NCI-H1092 treated with DMSO at 0.1 percent for 48 hours (cell line): Measurements from ENCODE around the gene RS1.

Source experiments
- DNase-seq: peaks from one replicate; lab custom pipeline; 2025; lab: John Stamatoyannopoulos, UW

The RS1 gene

DNA sequence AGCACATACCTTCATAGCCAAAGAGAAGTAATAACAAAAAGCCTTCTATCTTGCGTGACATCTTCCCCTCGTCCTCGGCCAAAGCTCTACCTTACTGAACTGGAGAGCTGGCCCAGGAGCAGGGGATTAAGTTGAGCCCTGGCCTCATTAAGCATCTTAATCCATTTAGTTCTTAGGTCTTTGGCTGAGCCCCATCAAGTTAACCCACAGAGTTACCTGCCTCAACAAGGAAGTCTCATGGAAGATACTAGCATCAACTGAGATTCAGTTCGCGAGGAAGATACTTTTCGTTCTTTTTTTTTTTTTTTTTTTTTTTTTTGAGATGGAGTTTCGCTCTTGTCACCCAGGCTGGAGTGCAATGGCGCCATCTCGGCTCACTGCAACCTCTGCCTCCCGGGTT is at the start of gene RS1:
Gene RS1 (minus strand): TSS at position 101 of the 400 bp plus-strand sequence. CDS start 40 bp downstream, at position 61.
- DNase-seq: no peak

DNA sequence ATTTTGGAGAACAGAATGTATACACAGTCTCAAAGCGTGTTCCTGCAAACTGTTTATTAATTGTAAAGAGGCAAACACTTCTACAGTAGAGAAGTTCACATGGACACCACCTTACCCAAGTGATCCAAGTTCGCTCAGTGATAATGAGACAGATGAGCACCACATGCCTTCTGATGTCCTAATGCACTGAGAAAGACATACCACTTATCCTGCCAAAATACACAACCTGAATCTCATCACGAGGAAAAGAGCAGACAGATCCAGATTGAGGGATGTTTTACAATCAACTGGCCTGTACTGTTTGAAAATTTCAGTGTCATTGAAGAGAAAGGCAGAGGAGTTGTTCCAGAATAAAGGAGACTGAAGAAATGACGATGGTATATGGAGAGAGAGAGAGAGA is 47.9 kb upstream of the RS1 start:
- no peak for DNase-seq

DNA sequence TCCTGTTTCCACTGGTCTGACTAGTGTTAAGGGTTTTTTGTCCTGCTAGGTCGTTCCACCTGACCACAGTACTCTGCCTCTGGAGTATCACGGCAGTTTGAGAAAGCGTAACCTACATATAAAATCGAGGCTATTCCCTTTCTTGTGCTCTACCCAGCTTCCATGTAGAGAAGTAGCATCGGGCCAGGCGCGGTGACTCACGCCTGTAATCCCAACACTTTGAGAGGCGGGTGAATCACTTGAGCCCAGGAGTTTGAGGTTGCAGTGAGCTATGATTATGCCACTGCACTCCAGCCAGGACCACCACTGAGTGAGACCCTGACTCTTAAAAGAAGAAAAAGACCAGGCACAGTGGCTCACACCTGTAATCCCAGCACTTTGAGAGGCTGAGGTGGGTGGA is 43.0 kb upstream of the RS1 start:
- DNase-seq: no peak

DNA sequence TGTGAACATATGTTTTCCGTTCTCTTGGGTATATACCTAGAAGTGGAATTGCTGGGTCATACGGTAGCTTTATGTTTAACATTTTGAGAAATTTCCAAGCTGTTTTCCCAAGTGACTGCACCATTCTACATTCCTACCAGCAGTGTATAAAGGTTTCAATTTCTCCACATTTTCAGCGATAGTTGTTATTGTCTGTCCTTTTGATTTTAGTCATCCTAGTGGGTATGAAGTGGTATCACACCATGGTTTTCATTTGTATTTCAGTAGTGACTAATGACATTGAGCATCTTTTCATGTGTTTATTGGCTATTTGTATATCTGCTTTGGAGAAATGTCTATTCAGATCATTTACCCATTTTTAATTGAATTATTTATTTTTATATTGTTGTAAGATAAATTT is 37.9 kb upstream of the RS1 start:
- DNase-seq: no peak

DNA sequence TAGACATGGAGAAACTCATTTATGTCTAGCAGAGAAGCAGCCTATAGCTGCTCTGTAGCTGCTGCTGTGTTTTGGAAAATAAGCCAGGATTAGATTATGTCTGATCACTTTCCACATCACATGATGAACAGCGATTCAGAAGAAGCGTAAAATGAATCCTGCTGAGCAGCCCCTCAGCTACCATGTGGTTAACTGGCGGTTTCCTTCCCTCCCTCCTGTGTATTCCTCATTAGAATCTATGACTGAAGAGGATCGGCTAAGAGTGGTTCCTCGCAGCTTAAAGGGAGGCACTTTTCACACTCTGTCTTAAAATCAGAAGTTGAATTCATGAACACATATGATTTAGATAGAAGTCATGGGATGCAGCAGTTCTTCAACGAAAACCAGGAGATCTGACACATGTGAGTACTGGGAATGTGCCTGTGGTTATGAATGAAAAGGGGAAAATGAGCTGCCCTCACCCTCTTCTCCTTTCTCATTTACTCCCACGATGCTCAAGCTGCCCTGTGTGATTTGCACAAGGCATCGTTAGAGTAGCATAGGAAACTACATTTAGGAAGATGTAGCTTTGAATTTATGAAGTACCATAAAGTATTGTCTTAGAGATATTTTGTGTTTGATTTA is 35.6 kb upstream of the RS1 start, which contains the start of gene PPEF1:
Gene PPEF1 (plus strand): TSS at position 220 of the 624 bp plus-strand sequence. CDS start 136 bp downstream, at position 356.
- DNase-seq: no peak

DNA sequence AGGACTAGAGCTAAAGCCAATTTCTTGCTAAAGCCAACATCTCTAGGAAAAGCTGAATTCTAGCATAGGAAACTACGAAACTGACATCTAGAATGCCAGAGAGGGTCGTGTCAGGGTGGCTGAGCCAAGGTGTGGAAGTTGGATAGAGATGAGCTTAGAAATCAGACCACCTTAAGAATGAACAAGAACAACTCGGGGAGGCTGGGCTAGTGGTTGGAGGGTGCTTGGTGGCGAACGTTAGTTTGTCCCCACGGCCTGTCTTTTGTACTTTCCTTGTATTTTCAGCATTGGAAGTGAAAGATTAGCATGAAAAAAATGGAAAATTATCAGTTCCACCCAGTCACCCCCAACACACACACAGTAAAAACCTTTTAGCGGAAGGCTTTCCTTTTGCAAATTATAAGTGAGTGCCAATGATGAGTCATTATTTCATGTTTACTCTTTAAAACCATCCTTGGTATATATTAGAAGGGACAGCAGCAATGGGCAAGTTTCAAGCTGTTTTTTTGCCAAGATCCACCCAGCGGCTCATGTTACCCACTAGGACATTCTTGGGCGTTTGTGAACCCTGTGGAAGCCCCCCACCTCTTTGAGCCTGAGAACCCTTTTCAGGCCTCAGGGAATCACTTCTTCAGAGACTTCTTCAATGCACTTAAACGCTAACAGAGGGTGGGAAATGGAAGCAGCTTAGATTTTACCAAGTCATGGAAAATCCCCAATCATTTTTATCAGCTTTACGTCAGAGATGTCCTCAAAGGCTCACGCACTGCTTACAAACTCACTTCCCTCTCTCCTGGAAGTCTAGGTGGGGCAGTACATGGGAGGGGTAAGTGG is 30.7 kb upstream of the RS1 start:
- DNase-seq: no peak

DNA sequence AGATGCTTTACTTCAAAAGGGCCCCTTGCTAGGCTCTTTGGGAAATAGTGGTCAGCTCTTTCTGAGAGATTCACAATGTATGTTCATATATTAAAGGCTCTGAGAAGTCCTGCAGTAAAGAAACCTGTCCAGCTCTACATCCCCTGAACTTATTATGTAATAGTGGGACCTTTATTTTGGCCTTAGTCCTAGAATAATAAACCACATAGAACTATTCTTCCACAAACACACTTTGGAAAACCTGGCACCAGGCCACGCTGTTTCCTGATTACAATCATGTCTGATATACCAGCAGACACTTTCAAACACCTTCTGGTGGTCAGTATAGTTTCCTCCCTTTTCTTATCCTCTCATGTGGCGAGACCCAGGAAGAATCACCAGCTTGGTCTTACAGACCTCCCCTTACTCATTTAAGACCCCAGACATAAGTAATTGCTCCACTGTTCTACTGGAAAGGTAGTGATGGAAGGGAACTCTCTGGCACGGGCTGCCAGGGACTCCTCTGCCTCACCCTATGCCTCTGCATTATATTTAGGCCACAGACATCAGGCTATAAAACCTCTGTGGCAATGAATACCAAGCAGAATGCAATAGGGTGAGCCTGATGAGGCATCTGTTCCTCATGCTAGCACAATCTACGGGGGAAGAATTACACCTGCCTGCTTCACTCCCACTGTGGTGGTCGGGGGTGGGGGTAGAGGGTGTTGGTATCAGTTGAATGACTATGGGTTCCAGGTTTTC is 29.9 kb upstream of the RS1 start:
- DNase-seq: no peak

DNA sequence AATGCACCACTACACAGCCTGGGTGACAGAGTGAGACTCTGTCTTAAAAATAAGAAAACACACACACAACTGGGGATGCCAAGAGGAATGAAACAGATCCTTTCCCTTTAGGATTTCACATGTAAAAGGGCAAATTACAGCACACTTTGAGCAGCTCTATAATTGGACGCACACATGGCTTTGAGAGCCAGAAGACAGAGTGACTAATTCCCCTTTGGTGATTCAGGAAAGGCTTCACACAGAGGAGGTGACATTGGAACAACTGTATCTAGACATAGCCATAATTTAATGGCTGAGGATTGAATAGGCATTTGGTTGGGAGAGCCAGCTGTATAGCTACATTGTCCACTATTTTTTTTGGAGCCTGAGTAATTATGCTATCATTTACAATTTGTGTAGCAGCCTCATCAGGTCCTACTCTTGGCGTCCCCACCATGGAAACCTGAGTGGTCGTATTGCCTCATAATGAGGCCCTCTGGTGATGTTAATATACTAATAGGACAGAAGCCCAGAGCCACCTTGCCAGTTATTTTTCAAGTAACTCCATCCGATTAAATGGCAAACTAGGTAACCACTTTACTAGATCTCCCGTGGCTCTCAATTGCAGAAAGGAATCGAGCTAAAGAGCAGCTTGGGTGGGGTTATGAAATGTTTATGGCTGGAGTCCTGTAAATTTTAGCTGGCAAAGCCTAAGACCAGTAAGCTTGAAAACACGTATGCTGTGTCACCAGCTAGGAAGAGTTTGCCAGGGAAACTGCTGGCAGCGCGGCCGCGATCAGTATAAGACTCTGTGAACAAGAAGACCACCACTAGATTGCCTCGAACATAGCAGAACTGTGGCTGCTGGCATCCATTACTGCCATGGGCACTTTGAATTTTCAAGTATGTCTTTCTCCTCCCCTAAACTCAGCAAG is 27.1 kb upstream of the RS1 start:
- peak; percentile 59 for DNase-seq

DNA sequence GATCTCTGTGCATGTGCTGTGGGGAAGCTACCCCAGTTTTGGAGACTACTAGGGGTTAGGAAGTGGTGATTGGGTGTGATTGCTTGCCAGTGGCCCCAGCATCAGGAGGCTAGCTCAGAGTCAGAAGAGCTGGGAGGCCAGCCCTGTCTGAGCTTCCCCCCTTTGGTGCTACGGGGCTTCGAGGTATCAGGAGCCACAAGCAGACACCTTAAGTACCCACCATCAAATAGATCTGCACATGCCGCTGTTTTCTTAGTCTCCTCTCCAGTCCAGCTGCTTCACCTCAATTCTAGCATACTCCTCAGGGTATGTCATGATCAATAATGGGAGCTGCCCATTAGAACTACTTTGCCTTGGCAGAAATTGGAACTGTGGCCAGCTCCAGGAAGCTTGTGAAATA is 24.7 kb upstream of the RS1 start:
- no peak for DNase-seq

DNA sequence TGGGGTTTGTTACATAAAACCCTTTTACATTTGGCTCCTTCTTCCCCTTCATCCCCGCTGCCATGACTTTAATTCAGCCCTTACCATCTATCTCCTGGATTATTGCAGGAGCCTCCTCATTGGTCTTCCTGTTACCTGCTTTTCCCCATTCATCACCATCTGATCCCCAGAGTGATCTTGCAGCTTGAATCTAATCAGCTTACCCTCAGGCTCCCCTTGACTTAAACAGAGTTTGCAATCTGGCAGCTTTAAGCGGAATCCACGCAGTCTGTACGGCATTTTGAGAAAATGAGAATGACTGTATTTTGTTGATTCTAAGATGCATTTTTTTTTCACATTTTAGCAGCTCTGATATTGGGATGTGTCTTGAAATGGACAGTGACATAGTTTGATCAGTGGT is 20.6 kb upstream of the RS1 start:
- no peak for DNase-seq

DNA sequence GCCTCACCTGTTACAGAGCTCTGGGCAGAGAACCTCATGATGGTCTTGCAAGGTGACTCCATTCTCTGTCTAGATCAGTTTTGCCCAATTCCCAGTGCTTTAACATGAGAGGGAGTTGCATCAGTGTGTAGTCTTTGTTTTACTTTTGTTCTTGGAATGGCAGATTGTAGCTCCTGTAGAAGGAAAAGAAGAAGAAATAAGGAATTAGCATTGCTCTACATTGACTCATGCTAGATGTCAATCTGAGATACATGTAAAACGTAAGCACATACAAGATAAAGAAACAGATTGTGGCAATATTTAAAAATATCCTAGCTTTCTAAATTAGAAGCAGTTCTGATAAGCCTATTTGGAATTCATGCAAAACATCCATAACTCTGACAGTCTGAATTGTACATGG is 19.5 kb upstream of the RS1 start:
- no peak for DNase-seq

DNA sequence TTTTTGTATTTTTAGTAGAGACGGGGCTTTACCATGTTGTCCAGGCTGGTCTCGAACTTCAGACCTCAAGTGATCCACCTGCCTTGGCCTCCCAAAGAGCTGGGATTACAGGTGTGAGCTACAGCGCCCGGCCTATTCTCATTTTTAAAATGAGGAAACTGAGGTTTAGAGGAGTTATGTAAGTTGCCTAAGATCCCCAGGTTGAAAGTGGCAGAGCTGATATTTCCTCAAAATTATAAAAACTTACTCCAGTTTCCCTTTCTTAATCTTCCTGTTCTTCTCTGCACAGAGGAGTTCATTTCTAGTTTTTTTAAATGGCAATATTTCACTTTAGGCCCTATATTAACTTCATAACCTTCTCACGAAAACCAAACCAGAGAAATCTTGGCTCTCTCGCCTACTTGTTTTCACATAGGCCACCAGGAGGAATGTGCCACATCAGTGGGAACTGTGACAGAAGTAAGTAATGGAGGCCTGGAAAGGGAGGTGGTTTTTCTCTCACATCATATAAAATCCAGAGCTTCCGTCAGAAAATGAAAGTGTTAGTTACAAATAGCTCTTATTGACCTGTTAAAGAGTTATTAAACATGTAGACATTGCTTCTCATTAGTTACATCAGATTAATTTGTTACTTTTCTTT is 16.1 kb upstream of the RS1 start:
- no peak for DNase-seq

DNA sequence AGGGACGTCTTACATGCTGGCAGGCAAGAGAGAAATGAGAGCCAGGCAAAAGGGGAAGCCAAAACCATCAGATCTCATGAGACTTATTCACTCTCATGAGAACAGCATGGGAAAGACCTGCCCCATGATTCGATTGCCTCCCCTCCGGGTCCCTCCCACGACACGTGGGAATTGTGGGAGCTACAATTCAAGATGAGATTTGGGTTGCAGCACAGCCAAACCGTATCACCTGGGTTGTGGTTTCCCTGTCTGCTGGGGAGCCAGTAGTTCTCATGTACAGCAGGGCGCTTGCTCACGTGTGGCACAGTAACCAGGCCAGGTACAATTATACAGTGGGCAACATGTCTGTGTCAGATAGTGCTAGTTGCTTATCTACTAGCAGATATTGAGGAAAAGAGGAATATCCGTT is 11.1 kb upstream of the RS1 start:
- no peak for DNase-seq

DNA sequence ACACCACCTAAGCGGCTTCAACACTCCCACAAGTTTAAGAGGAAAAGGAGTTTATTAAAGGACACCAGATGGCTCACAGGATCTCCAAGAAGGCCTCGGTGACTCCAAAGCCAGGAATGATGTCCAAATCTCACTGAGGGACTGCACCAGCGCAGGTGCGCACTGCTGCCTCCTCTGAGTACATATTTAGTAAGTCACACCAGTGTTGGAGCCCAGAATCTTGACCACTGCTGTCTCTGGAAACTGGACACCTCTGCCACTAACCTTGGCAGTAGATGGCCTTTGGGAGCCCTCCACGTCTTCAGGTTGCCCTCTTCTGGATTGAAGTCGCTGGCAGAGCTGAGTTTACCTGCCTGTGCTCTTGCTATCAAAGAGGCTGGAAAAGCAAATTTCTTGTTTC is 10.1 kb upstream of the RS1 start:
- no peak for DNase-seq

DNA sequence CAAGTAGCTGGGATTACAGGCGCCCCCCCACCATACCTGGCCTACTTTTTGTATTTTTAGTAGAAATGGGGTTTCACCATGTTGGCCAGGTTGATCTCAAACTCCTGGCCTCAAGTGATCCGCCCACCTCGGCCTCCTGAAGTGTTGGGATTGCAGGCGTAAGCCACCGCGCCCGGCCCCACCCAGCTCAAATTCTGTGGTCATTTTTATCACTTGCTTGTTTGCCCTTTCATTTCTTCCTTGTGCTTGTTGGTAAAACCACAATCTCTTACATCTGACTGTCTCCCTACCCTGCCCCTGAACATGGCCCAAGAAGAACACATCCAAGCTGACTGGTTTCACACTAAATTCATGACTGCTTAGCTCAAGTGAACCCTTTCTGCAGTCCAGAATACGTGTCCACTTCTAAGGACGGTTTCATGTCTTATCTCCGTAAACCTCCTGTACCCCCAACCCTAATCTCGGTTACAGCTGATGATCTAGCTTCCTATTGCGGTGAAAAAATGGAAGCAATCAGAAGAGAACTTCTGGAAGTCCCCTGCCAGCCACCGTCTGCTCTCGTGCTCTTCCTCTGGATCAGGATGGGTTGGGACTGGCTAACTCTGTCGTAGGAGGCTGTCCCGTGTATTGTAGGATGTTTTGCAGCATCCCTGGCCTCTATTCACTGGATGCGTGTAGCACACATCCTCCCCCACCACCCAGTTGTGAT is 5.4 kb upstream of the RS1 start:
- DNase-seq: no peak

DNA sequence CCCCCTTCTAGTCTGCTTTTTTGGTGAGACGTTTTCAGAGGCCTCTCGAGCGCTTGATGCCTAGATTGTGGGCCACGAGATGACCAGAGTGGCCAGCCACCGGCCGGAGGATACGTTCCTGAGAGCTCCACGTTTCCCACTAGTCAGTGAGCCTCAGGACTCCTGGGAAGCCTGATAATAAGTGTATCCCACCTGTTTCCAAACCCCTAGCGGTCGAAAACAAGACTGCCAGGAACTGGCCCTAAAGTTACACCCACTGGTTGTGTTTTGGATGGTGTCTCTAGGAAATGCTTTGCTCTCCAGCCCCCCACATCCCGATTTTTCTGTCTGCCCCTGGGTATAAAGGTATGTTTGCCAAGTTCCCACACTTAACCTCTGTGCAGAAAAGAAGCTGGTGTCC is 4.6 kb upstream of the RS1 start:
- peak; percentile 54 for DNase-seq

DNA sequence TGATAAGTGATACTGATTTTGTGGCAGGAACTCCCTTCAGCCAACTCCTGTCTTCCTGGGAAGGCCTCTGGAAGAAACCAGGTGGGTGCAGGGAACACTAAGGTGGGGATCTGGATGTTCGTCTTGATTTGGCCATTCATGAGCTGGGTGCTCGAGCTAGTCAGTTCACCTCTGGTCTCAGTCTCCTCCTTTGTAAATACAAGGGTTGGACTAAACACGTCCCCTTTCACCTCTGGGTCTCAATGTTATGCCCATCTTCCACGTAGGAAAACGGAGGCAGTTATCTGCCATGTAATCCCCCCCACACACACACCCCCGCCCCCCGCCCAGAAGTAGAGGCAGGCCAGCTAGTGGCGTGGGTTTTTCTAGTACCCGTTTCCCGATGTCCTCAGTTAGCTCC is 4.1 kb upstream of the RS1 start:
- peak; percentile 22 for DNase-seq

DNA sequence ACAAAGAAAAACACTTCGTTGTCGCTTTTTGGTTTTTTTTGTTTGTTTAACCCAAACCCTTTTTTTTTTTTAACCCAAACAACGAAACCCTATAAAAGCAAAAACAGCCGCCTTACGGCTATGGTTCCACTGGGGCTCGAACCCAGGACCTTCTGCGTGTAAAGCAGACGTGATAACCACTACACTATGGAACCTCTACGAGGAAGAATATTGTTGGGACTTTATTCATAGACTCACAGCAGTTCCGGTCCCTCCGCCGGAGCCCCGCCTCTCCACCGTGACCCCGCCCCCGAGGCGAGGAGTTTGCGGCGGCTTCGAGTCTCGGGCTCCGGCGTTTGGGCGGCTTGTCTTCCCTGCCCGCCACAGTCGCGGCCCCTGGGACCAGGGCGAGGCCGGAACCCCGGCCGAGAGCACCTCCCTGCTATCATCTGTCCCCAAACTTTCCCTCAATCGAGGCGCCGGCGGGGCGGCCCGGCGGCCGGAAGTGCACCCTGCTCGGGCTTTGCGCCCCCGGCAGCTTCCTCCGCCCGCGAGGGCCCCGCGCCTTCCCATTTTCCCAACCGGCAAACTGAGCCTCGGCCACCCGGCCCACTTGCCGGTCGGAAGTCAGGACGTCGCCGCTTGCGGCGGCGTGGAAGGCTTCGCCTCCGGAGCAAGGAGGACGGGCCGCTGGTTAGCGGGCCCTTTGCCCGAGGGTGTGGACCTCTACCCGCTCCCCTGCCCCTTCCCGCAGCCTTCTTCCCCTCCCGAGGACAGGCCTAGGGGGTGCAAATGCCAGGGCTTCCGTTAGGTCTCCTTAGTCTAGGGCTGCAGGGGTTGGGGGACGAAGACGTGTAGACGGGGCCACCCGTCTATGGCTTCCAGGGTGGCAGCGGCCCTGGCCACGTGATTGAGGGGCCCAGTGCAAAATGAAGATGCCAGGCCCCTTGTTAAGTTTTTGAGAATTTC is 3.2 kb upstream of the RS1 start:
- peak; percentile 79 for DNase-seq

DNA sequence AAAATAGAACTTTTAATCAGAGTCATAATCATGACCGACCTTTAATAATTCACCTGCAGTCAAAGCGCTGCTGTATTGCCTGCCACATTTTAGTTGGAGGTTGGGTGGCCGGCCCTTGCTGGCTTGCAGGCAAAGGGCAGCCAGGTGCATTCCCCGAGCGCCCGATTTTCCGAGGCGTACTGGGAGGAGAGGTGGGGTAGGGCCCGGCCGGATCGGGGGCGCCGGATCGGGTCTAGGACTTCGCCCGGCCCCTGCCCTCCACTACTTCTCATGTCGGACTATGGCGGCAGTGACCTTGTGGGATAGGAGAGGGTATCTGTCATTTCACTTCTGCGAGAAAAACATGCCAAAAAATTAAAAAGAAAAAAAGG is 2.5 kb upstream of the RS1 start:
- no peak for DNase-seq
